DOHH2 (cell line): Measurements from ENCODE around the gene TGM2.

Source experiments
- CTCF ChIP-seq: fragments of 200-600 bp; sonication (generic); IDR thresholded peaks from one replicate; pipeline ENCODE4 v1.5.1; 2014; ENCODE audit warnings: antibody characterized with exemption, mild to moderate bottlenecking, low read depth, low read length; ENCODE audit not compliant: poor library complexity, severe bottlenecking
- EZH2phosphoT487 ChIP-seq: fragments of 200-600 bp; sonication (generic); IDR thresholded peaks from 2 replicates; pipeline ENCODE4 v1.6.1; 2017; ENCODE audit warnings: borderline replicate concordance, mild to moderate bottlenecking, antibody characterized with exemption, low read length, moderate library complexity, mixed read lengths

- no peak for TF ChIP-seq CTCF
- no peak for TF ChIP-seq EZH2phosphoT487
These were observed 83.5 kb downstream of the TGM2 start for GRCh38 chr20:38081575-38081974.
